Ovary (tissue), 9 donors: Measurements from ENCODE around the gene HVCN1. TPM values are rescaled to one million over a fixed set of nuclear protein-coding genes. Genes with fewer than 3 reads are reported as not detected.

Experiments used
- DNase-seq, 5 donors: peaks; one replicate each; pipeline ENCODE4 v3.0.0-alpha.2; 2019 to 2020
- H3K27ac ChIP-seq, 2 donors: fragments of 200-600 bp; one replicate each; pipeline versions ENCODE4 v1.5.1 to v1.8.0; 2019 to 2022
- H3K27me3 ChIP-seq: fragments of 200-600 bp; one replicate; pipeline ENCODE4 v1.8.0; 2022
- H3K36me3 ChIP-seq: fragments of 200-600 bp; sonication (generic); one replicate; pipeline ENCODE4 v1.5.1; 2019
- H3K4me1 ChIP-seq: one replicate; pipeline ENCODE4 v1.8.1; 2013; ENCODE audit warnings: mild to moderate bottlenecking, moderate library complexity; ENCODE audit not compliant: insufficient read depth
- H3K4me3 ChIP-seq: fragments of 200-600 bp; sonication (generic); one replicate; pipeline ENCODE4 v1.5.1; 2017
- H3K9me3 ChIP-seq, 2 donors: fragments of 200-600 bp in 1 of 2; sonication (generic) in 1 of 2; one replicate each; pipeline versions ENCODE4 v1.5.1 to v1.8.1; 2013 to 2019; ENCODE audit warnings: mild to moderate bottlenecking in 1 of 2, moderate library complexity in 1 of 2
- EP300 ChIP-seq: sonication (generic); formaldehyde crosslinking; IDR thresholded peaks from one replicate; pipeline ENCODE4 v1.6.1; 2017; ENCODE audit warnings: antibody characterized with exemption
- POLR2A ChIP-seq: fragments of 450-650 bp; IDR thresholded peaks from one replicate; pipeline ENCODE4 v1.6.1; 2017; ENCODE audit warnings: antibody characterized with exemption, mild to moderate bottlenecking, moderate library complexity
- WGBS, 3 donors: extraction: QIAGEN DNeasy Blood & Tissue Kit in 1 of 3; methylation state at CpG; one replicate each; pipeline versions ENCODE4 v1.1.5 to v1.1.7; 2013 to 2017; 5-methylcytosine and 5-hydroxymethylcytosine counted together
- intact Hi-C, 4 donors: fragments of 100-400 bp; cut with DNase I; formaldehyde crosslinking; loops; one replicate each; pipeline versions ENCODE4 v1.11.0 to v1.15.1; 2022 to 2023
- polyA plus RNA-seq, 2 donors: library from polyadenylated mRNA; stranded (reverse); fragments of 200-250 nt in 1 of 2; fragments of 350-450 nt in 1 of 2; fragmentation: Illumina TruSeq in 1 of 2; extraction: RNeasy Lipid Tissue Mini Kit (QIAGEN cat#74804) in 1 of 2; gene quantifications; one replicate each; pipeline ENCODE4 v1.2.3, GENCODE V29; 2013 to 2014
- total RNA-seq, 7 donors: library from RNA; depleted of rRNA in 2 of 7; stranded (reverse); fragments of >200 nt in 2 of 7; fragmentation: NEBNext Ultra II Directional in 3 of 7; extraction: Animal tissue kit (Norgen Biotek cat#: 25700) in 3 of 7; gene quantifications; one replicate each; pipeline versions ENCODE4 v1.1.0 to v1.2.4, GENCODE V29; 2016 to 2023
- TF ChIP-seq, protein P1 (sequence below), 3 donors: fragments of 450-650 bp in 2 of 3; fragments of 200-600 bp in 1 of 3; IDR thresholded peaks; one replicate each; pipeline versions ENCODE4 v1.5.1 to v1.8.0; 2016 to 2022; ENCODE audit warnings: antibody characterized with exemption in 3 of 3, mild to moderate bottlenecking in 1 of 3
- donor health status: DM: no; HTN: no; CAD: no; lungs with moderate emphysema.
- donor health status: DM: no; HTN: no; CAD: no.
- donor health status: Bipolar disorder and iron deficiency.
- donor health status: DM: yes; HTN: yes; CAD: no.
- donor health status: DM: no; HTN: no; CAD: no.
- donor health status: DM: yes; HTN: yes; CAD: no.

HVCN1 gene
- total and polyA plus RNA-seq, 9 donors, result 6.4 to 19.4 (median 11.3) TPM

DNA sequence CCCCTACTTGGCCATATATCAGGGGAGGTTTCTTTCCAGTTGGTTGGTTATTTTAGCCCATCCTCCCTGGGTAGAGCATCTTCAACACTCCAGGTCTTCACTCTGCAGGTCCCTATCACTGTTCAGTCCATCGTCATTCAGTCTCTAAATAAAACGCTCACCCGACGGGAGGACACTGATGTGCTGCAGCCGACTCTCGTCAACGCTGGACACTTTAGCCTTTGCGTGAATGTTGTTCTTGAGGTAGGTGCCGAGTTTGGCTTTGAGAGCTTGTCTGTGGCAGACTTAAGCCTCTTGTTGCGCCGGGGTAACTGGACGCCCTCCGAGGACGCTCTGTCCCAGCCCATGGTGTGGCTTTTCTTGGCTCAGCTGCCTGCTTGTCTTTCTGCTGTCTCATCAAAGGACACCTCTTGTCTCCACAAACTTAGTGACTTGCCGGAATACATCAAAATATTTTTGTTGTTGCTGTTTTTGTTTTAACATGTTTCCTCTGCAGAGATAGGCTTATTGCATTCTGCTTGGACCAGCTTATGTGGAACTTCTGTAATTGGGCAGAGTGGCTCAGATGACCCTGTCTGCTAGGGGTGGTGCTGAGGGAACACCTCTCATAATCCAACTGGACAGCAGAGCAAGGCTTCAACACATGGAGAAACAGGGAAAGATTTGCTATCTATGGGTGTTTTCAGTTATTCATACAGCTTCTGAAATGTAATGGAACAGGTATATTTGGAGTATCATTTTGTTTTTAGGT is 48.5 kb downstream of the HVCN1 start:
- Histone ChIP-seq H3K9me3 (no peaks in the 10 kb centered on the region), H3K27ac (no peak overlapping the region), H3K27me3 (no peaks in the 10 kb centered on the region), H3K36me3 (no peaks in the 10 kb centered on the region), H3K4me1 (no peaks in the 10 kb centered on the region), H3K4me3 (no peak overlapping the region)
- intact Hi-C loops, result no loop called here
- DNase-seq, result no peak
- TF ChIP-seq, protein P1, sequence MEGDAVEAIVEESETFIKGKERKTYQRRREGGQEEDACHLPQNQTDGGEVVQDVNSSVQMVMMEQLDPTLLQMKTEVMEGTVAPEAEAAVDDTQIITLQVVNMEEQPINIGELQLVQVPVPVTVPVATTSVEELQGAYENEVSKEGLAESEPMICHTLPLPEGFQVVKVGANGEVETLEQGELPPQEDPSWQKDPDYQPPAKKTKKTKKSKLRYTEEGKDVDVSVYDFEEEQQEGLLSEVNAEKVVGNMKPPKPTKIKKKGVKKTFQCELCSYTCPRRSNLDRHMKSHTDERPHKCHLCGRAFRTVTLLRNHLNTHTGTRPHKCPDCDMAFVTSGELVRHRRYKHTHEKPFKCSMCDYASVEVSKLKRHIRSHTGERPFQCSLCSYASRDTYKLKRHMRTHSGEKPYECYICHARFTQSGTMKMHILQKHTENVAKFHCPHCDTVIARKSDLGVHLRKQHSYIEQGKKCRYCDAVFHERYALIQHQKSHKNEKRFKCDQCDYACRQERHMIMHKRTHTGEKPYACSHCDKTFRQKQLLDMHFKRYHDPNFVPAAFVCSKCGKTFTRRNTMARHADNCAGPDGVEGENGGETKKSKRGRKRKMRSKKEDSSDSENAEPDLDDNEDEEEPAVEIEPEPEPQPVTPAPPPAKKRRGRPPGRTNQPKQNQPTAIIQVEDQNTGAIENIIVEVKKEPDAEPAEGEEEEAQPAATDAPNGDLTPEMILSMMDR (IDR thresholded peaks at IDR 0.05), result no peak
- TF ChIP-seq EP300 (no peak), POLR2A (no peak)
- WGBS, 3 donors, result 79 to 87% (median 87%) methylated on average over 15 of the region's 15 CpGs

- 84 to 90% (median 90%) methylated on average over 7 of the region's 7 CpGs for WGBS, 3 donors
- H3K27ac ChIP-seq, result no peak overlapping the region
- no peak for DNase-seq
- no peaks in the 10 kb centered on the region for H3K4me1 ChIP-seq
- TF ChIP-seq POLR2A (no peak), EP300 (no peak)
- TF ChIP-seq, protein P1 (IDR thresholded peaks at IDR 0.05), result no peak
- H3K4me3 ChIP-seq, result no peak overlapping the region
- H3K36me3 ChIP-seq, result no peaks in the 10 kb centered on the region
- H3K9me3 ChIP-seq, result no peaks in the 10 kb centered on the region
- intact Hi-C loops, result no loop called here
- H3K27me3 ChIP-seq, result no peaks in the 10 kb centered on the region
These were observed 49.4 kb downstream of the HVCN1 start for GRCh38 chr12:110639336-110640141.

- H3K4me3 ChIP-seq, result no peak overlapping the region
- intact Hi-C loops, result no loop called here
- WGBS, 3 donors, result 94 to 97% (median 95%) methylated on average over 5 of the region's 5 CpGs
- H3K27me3 ChIP-seq, result no peaks in the 10 kb centered on the region
- no peak overlapping the region for H3K27ac ChIP-seq
- H3K4me1 ChIP-seq, result no peaks in the 10 kb centered on the region
- H3K9me3 ChIP-seq, result no peaks in the 10 kb centered on the region
- no peak for DNase-seq
- TF ChIP-seq, protein P1 (IDR thresholded peaks at IDR 0.05), result no peak
- TF ChIP-seq EP300 (no peak), POLR2A (no peak)
- no peaks in the 10 kb centered on the region for H3K36me3 ChIP-seq
These were observed 50.1 kb downstream of the HVCN1 start for GRCh38 chr12:110638796-110639195.

GRCh38 chr12:110637869-110638441 is 51.0 kb downstream of the HVCN1 start:
- Histone ChIP-seq H3K36me3 (no peaks in the 10 kb centered on the region), H3K4me3 (no peak overlapping the region), H3K27me3 (no peaks in the 10 kb centered on the region), H3K27ac (no peak overlapping the region), H3K4me1 (no peaks in the 10 kb centered on the region), H3K9me3 (no peaks in the 10 kb centered on the region)
- intact Hi-C loops, result no loop called here
- TF ChIP-seq POLR2A (no peak), EP300 (no peak)
- TF ChIP-seq, protein P1 (IDR thresholded peaks at IDR 0.05), result no peak
- WGBS, 3 donors, result 78 to 91% (median 82%) methylated on average over 3 of the region's 3 CpGs
- no peak for DNase-seq
